Right lobe of liver (tissue), 6 donors: Measurements from ENCODE around the gene TIGD1. TPM values are rescaled to one million over a fixed set of nuclear protein-coding genes. Genes with fewer than 3 reads are reported as not detected.

ENCODE experiments used
- ATAC-seq, 4 donors: fragments of 200-7000 bp; cut with Tn5 transposase; one replicate each; pipeline ENCODE4 v1.9.1; 2020; ENCODE audit warnings: mild to moderate bottlenecking in 4 of 4, moderate library complexity in 4 of 4
- DNase-seq, 3 donors: peaks; one replicate each; pipeline ENCODE4 v3.0.0-alpha.2; 2020
- H3K27ac ChIP-seq, 3 donors: fragments of 200-600 bp; one replicate each; pipeline ENCODE4 v1.8.0; 2022
- H3K27me3 ChIP-seq, 2 donors: fragments of 200-600 bp; one replicate each; pipeline ENCODE4 v1.8.0; 2022
- H3K36me3 ChIP-seq, 4 donors: fragments of 200-600 bp; sonication (generic) in 1 of 4; one replicate each; pipeline versions ENCODE4 v1.5.1 to v1.8.0; 2017 to 2022; ENCODE audit warnings: control low read depth in 1 of 4
- H3K4me1 ChIP-seq, 4 donors: fragments of 200-600 bp; sonication (generic) in 1 of 4; one replicate each; pipeline versions ENCODE4 v1.5.1 to v1.8.0; 2017 to 2022; ENCODE audit warnings: control low read depth in 1 of 4
- H3K4me3 ChIP-seq, 3 donors: fragments of 200-600 bp; one replicate each; pipeline ENCODE4 v1.8.0; 2022
- H3K9me3 ChIP-seq, 4 donors: fragments of 200-600 bp; sonication (generic) in 1 of 4; one replicate each; pipeline versions ENCODE4 v1.5.1 to v1.8.0; 2017 to 2022; ENCODE audit warnings: control low read depth in 1 of 4
- POLR2A ChIP-seq: fragments of 450-650 bp; IDR thresholded peaks from one replicate; pipeline ENCODE4 v1.6.1; 2017; ENCODE audit warnings: antibody characterized with exemption, mild to moderate bottlenecking
- WGBS: methylation state at CpG from one replicate; pipeline ENCODE4 v1.1.6; 2018; ENCODE audit warnings: low coverage, low lambda C conversion rate; ENCODE audit not compliant: insufficient coverage; ENCODE audit errors: missing lambda C conversion rate; 5-methylcytosine and 5-hydroxymethylcytosine counted together
- intact Hi-C, 2 donors: fragments of 100-400 bp; cut with DNase I; formaldehyde crosslinking; loops; one replicate each; pipeline versions ENCODE4 v1.11.2 to v1.14.1; 2022
- total RNA-seq, 6 experiments: library from RNA; depleted of rRNA in 2 of 6; stranded (reverse); fragments of >200 nt in 2 of 6; fragmentation: NEBNext Ultra II Directional in 3 of 6; extraction: Animal tissue kit (Norgen Biotek cat#: 25700) in 3 of 6; gene quantifications; one replicate each; pipeline versions ENCODE4 v1.1.0 to v1.2.4, GENCODE V29; 2016 to 2023
- TF ChIP-seq, protein P1 (sequence below), 4 donors: fragments of 200-600 bp in 3 of 4; fragments of 450-650 bp in 1 of 4; IDR thresholded peaks; one replicate each; pipeline versions ENCODE4 v1.5.1 to v1.8.0; 2016 to 2022; ENCODE audit warnings: antibody characterized with exemption in 4 of 4, mild to moderate bottlenecking in 2 of 4
- donor health status: DM: no; HTN: yes; CAD: no.
- donor health status: DM: no; HTN: no; CAD: no.
- donor health status: DM: no; HTN: no; CAD: no.
- donor health status: DM: no; HTN: yes; CAD: no.
- donor health status: DM: no; HTN: yes; CAD: no.

The TIGD1 gene
- total RNA-seq, 6 experiments from 2014 or later, result 0.68 to 1.5 (median 1.0) TPM

DNA sequence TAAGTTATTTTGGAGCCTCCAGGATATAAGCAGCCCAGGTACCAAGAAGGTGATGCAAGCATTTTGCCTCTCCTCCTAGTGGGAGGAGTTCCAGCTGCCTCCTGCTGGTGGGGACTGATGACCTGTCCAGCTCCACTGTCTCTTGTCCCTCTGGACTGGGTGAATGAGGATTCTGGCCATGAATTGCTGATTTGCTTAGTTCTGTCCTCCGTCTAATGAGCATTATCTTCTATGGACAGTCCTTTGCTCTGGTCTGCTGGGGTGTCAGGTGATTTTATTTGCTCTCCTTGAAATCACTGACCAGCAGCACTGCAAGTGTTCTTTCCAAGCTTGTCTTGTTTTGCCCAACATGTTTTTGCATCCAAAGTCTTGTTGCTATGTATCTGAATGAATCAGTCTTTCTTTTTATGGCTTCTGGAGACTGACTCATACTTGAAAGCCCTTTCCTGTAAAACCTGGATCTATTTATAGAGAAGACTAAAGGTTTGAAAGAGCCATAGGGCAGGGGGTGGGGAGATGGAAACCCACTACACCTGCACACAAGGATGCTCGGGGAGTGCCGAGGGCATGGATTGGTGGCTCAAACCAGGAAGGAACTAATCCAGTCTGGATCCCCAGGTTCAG, 42.5 kb upstream of the TIGD1 start:
- no peak overlapping the region for H3K27ac ChIP-seq
- no peaks in the 10 kb centered on the region for H3K27me3 ChIP-seq
- 93% methylated on average over 3 of the region's 3 CpGs for WGBS
- TF ChIP-seq POLR2A, result no peak
- TF ChIP-seq, protein P1, sequence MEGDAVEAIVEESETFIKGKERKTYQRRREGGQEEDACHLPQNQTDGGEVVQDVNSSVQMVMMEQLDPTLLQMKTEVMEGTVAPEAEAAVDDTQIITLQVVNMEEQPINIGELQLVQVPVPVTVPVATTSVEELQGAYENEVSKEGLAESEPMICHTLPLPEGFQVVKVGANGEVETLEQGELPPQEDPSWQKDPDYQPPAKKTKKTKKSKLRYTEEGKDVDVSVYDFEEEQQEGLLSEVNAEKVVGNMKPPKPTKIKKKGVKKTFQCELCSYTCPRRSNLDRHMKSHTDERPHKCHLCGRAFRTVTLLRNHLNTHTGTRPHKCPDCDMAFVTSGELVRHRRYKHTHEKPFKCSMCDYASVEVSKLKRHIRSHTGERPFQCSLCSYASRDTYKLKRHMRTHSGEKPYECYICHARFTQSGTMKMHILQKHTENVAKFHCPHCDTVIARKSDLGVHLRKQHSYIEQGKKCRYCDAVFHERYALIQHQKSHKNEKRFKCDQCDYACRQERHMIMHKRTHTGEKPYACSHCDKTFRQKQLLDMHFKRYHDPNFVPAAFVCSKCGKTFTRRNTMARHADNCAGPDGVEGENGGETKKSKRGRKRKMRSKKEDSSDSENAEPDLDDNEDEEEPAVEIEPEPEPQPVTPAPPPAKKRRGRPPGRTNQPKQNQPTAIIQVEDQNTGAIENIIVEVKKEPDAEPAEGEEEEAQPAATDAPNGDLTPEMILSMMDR (IDR thresholded peaks at IDR 0.05), result peak in 3 of 4 donors; percentile 13 to 33 (median 14)
- H3K4me3 ChIP-seq, result no peak overlapping the region
- intact Hi-C loops, result no loop called here
- ATAC-seq (peak; percentile 35 to 59 (median 49)), DNase-seq (no peak)
- no peaks in the 10 kb centered on the region for H3K36me3 ChIP-seq
- no peaks in the 10 kb centered on the region for H3K9me3 ChIP-seq
- H3K4me1 ChIP-seq, result peaks cover 0 to 14% (median 5%) of the 10 kb centered on the region in 4 donors

DNA sequence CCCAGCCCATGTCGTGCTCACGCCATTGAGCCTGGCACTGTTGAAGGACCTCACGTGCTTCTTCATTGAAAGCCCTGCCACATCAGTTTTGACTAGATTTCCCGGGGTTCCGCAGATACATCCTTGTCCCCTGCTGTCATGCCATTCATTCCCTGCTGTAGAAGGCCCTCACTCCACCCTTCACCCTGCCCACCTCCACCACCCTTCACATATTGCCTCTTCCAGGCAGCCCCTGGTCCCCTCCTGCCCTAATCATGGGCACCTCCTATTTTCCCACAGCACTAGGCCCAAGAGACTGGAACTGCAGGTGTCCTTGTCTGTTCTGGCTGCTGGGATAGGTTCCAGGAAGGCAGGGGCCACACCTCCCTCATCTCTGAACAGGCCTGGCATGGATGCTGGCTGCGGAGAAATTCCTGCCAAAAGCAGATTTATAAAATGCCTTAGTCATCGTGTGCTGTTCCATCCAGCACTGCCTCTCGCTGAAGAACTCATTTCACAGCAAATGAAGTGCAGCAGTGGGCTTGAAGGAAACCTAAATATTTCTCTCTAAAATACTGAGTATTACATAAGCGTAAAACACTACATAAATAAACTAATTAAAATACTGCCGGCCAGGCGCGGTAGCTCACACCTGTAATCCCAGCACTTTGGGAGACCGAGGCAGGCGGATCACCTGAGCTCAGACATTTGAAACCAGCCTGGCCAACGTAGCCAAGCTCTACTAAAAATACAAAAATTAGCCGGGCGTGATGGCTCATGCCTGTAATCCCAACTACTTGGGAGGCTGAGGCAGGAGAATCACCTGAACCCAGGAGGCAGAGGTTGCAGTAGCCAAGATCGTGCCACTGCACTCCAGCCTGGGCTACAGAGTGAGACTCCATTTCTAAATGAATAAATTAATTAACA, 38.6 kb upstream of the TIGD1 start:
- Histone ChIP-seq H3K27me3 (no peaks in the 10 kb centered on the region), H3K4me3 (no peak overlapping the region), H3K27ac (no peak overlapping the region), H3K9me3 (no peaks in the 10 kb centered on the region), H3K4me1 (peaks cover 0 to 15% (median 7%) of the 10 kb centered on the region in 4 donors), H3K36me3 (no peaks in the 10 kb centered on the region)
- ATAC-seq (peak; percentile 86 to 94 (median 91)), DNase-seq (peak; percentile 79 to 87 (median 85))
- intact Hi-C loops, result no loop called here
- 75% methylated on average over 14 of the region's 18 CpGs for WGBS
- no peak for TF ChIP-seq POLR2A
- TF ChIP-seq, protein P1 (IDR thresholded peaks at IDR 0.05), result no peak

GRCh38 chr2:232588031-232588430, 37.7 kb upstream of the TIGD1 start:
- DNase-seq, result no peak
- Histone ChIP-seq H3K36me3 (no peaks in the 10 kb centered on the region), H3K9me3 (no peaks in the 10 kb centered on the region), H3K4me1 (peaks cover 0 to 15% (median 7%) of the 10 kb centered on the region in 4 donors), H3K27ac (no peak overlapping the region), H3K27me3 (no peaks in the 10 kb centered on the region), H3K4me3 (no peak overlapping the region)
- peak in 1 of 4 donors; percentile 2 for ATAC-seq
- intact Hi-C loops, result no loop called here
- 100% methylated on average over 1 of the region's 8 CpGs for WGBS
- TF ChIP-seq POLR2A, result no peak
- TF ChIP-seq, protein P1 (IDR thresholded peaks at IDR 0.05), result no peak

GRCh38 chr2:232587512-232587911, 37.2 kb upstream of the TIGD1 start:
- no peaks in the 10 kb centered on the region for H3K9me3 ChIP-seq
- intact Hi-C loops, result no loop called here
- H3K4me1 ChIP-seq, result peaks cover 0 to 15% (median 7%) of the 10 kb centered on the region in 4 donors
- TF ChIP-seq, protein P1 (IDR thresholded peaks at IDR 0.05), result no peak
- TF ChIP-seq POLR2A, result no peak
- no peak overlapping the region for H3K4me3 ChIP-seq
- DNase-seq (no peak), ATAC-seq (peak in 1 of 4 donors; percentile 10)
- H3K27ac ChIP-seq, result no peak overlapping the region
- H3K36me3 ChIP-seq, result no peaks in the 10 kb centered on the region
- 77% methylated on average over 5 of the region's 7 CpGs for WGBS
- H3K27me3 ChIP-seq, result no peaks in the 10 kb centered on the region
